Measurements from ENCODE around the gene MTHFD1L. TPM values are rescaled to one million over a fixed set of nuclear protein-coding genes. Genes with fewer than 3 reads are reported as not detected.
"Not testable (repeated sequence)": the region's sequence is repeated elsewhere in the genome, so short reads cannot be mapped to it uniquely, and the experiment has no call there.

The MTHFD1L gene
- polyA plus RNA-seq, 2 of the 4 experiments (the other 2 are of a cell fraction), result 27.2 to 63.2 TPM

DNA sequence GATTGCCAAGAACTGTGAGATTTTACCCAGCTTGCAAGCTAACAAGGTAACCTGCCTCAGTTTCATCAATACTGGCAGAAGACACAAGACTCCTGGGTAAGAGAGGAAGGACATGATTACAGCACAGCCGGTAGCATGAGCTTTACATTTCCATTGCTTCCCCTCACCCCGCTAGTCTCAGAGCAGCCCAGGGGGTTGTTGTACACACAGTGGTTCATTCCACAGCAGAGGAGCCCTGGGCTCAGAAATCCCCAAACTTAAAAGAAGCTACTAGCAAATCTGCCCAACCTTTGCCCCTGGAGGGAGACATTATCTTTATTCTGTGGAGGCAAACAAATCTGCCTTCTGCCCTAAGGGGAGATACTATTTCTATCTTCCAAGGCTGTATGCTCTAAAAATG is 17.1 kb upstream of the MTHFD1L start:
- ChIA-PET CTCF (interaction anchor here (0.6 to 1.6 kb wide), 3 partner anchors 38 to 428 kb away, joined by 3 to 4 read pairs (median 3); no protein-coding TSS in a partner anchor), POLR2A (no interaction called here)
- no peak for ATAC-seq

DNA sequence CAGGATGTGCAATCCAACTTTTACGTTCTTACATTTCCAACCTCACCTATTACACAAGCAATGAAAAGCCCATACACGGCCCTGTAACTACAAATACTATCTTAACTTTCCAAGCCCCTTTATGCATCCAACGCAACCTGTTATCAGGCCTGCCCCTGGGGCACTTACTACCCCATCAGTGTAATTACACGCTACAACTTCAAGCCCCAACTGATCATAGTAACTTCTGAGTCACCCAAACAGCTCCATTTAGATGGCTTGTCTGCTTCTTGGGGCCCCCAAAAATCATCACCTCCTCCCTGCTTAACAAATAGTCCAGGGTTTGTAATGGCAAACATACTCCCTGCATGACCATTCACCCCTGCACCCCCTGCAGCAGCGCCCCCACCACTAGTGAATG is 11.1 kb upstream of the MTHFD1L start:
- H3K4me3 ChIP-seq; H3K9me3 ChIP-seq; POLR2A ChIA-PET; DNase-seq (ENCODE audit: low read depth in 1 of 2, low spot score in 1 of 2); H3K4me2 ChIP-seq; ATAC-seq; FAIRE-seq: not testable (repeated sequence)
- H3K27ac ChIP-seq, result 0 out of 6 replicates have a peak overlapping the region, but pooled peaks of 1 of the 2 experiments have one; percentile 21
- CTCF ChIA-PET, result interaction anchor here (1.0 kb wide), 1 partner anchor 10 kb away, joined by 4 read pairs; no protein-coding TSS in a partner anchor
- 82% methylated on average over 5 of the region's 5 CpGs for WGBS (ENCODE audit: missing lambda C conversion rate)
- H3K4me1 ChIP-seq, result peaks cover 25% of the 10 kb centered on the region

More for the DNA sequence above, 17.1 kb upstream of the MTHFD1L start:
- Histone ChIP-seq H3K4me3 (no peak overlapping the region), H3K27ac (no peak overlapping the region; a peak in 1 of 6 replicates), H3K4me2 (no peak overlapping the region), H3K9me3 (no peaks in the 10 kb centered on the region), H3K4me1 (no peaks in the 10 kb centered on the region)
- no peak for TF ChIP-seq TP53 (CRISPR knock-in tag; IDR thresholded peaks at IDR 0.05)
- no peak for TF ChIP-seq RFX5 (IDR thresholded peaks at IDR 0.05)
- no peak for TF ChIP-seq HDAC2 (IDR thresholded peaks at IDR 0.05)
- TF ChIP-seq ZFP36 (IDR thresholded peaks at IDR 0.05; ENCODE audit: borderline replicate concordance, partially characterized antibody), result no peak
- no peak for TF ChIP-seq ZC3H11A (IDR thresholded peaks at IDR 0.05)
- no peak for TF ChIP-seq FOSL2 (IDR thresholded peaks at IDR 0.05)
- TF ChIP-seq FOSL2 (CRISPR knock-in tag; IDR thresholded peaks at IDR 0.05), result no peak
- TF ChIP-seq HOXA7 (CRISPR knock-in tag; IDR thresholded peaks at IDR 0.05), result no peak
- TF ChIP-seq TFCP2L1 (CRISPR knock-in tag; IDR thresholded peaks at IDR 0.05), result no peak
- TF ChIP-seq, protein P1, sequence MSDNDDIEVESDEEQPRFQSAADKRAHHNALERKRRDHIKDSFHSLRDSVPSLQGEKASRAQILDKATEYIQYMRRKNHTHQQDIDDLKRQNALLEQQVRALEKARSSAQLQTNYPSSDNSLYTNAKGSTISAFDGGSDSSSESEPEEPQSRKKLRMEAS (IDR thresholded peaks at IDR 0.05), result no peak
- TF ChIP-seq MYC (IDR thresholded peaks at IDR 0.05; ENCODE audit: borderline replicate concordance, low read length), result no peak
- no peak for TF ChIP-seq RARB (CRISPR knock-in tag; IDR thresholded peaks at IDR 0.05)
- TF ChIP-seq, protein P2, sequence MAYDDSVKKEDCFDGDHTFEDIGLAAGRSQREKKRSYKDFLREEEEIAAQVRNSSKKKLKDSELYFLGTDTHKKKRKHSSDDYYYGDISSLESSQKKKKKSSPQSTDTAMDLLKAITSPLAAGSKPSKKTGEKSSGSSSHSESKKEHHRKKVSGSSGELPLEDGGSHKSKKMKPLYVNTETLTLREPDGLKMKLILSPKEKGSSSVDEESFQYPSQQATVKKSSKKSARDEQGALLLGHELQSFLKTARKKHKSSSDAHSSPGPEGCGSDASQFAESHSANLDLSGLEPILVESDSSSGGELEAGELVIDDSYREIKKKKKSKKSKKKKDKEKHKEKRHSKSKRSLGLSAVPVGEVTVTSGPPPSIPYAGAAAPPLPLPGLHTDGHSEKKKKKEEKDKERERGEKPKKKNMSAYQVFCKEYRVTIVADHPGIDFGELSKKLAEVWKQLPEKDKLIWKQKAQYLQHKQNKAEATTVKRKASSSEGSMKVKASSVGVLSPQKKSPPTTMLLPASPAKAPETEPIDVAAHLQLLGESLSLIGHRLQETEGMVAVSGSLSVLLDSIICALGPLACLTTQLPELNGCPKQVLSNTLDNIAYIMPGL (CRISPR knock-in tag; IDR thresholded peaks at IDR 0.05; ENCODE audit: borderline replicate concordance), result no peak
- TF ChIP-seq ESRRA (IDR thresholded peaks at IDR 0.05; ENCODE audit: borderline replicate concordance, low read length), result no peak
- no peak for TF ChIP-seq CHD2 (IDR thresholded peaks at IDR 0.05; ENCODE audit: low read length, partially characterized antibody)
- TF ChIP-seq KDM5A (IDR thresholded peaks at IDR 0.05), result no peak
- TF ChIP-seq MAZ (IDR thresholded peaks at IDR 0.05; ENCODE audit: borderline replicate concordance, low read depth, low read length), result no peak
- TF ChIP-seq RNF2 (IDR thresholded peaks at IDR 0.05; ENCODE audit: borderline replicate concordance, low read depth), result no peak
- TF ChIP-seq, protein P3, sequence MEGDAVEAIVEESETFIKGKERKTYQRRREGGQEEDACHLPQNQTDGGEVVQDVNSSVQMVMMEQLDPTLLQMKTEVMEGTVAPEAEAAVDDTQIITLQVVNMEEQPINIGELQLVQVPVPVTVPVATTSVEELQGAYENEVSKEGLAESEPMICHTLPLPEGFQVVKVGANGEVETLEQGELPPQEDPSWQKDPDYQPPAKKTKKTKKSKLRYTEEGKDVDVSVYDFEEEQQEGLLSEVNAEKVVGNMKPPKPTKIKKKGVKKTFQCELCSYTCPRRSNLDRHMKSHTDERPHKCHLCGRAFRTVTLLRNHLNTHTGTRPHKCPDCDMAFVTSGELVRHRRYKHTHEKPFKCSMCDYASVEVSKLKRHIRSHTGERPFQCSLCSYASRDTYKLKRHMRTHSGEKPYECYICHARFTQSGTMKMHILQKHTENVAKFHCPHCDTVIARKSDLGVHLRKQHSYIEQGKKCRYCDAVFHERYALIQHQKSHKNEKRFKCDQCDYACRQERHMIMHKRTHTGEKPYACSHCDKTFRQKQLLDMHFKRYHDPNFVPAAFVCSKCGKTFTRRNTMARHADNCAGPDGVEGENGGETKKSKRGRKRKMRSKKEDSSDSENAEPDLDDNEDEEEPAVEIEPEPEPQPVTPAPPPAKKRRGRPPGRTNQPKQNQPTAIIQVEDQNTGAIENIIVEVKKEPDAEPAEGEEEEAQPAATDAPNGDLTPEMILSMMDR (IDR thresholded peaks at IDR 0.05), result no peak
- TF ChIP-seq HOXB13 (CRISPR knock-in tag; IDR thresholded peaks at IDR 0.05; ENCODE audit: low read depth), result no peak
- 83% methylated on average over 2 of the region's 2 CpGs for WGBS (ENCODE audit: missing lambda C conversion rate)
- DNase-seq (ENCODE audit: low read depth in 1 of 2, low spot score in 1 of 2) (no peak), FAIRE-seq (no peak)

DNA sequence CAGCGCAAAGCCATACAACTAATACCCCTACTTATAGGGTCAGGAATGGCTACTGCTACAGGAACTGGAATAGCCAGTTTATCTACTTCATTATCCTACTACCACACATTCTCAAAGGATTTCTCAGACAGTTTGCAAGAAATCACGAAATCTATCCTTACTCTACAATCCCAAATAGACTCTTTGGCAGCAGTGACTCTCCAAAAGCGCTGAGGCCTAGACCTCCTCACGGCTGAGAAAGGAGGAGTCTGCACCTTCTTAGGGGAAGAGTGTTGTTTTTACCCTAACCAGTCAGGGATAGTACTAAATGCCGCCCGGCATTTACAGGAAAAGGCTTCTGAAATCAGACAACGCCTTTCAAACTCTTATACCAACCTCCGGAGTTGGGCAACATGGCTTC is 10.3 kb upstream of the MTHFD1L start:
- H3K4me3 ChIP-seq; DNase-seq (ENCODE audit: low read depth in 1 of 2, low spot score in 1 of 2); ATAC-seq; H3K4me2 ChIP-seq; FAIRE-seq; POLR2A ChIA-PET; H3K9me3 ChIP-seq: not testable (repeated sequence)
- 91% methylated on average over 8 of the region's 8 CpGs for whole genome bisulfite sequencing (ENCODE audit: missing lambda C conversion rate)
- CTCF ChIA-PET, result interaction anchor here (0.6 to 1.0 kb wide), 2 partner anchors 10 to 36 kb away, joined by 3 to 4 read pairs; no protein-coding TSS in a partner anchor
- peak overlapping the region in 1 of 2 experiments; percentile 92; a peak in 1 of 6 replicates for H3K27ac ChIP-seq
- H3K4me1 ChIP-seq, result peaks cover 25% of the 10 kb centered on the region
